Measurements from ENCODE around the gene MT1X.
"Not testable (repeated sequence)": the region's sequence is repeated elsewhere in the genome, so short reads cannot be mapped to it uniquely, and the experiment has no call there.

Gene MT1X

GRCh38 chr16:56709443-56710040 lies 27.3 kb downstream of the MT1X start:
- no peak for DNase-seq (ENCODE audit: low read depth in 1 of 2, low spot score in 1 of 2)

DNA sequence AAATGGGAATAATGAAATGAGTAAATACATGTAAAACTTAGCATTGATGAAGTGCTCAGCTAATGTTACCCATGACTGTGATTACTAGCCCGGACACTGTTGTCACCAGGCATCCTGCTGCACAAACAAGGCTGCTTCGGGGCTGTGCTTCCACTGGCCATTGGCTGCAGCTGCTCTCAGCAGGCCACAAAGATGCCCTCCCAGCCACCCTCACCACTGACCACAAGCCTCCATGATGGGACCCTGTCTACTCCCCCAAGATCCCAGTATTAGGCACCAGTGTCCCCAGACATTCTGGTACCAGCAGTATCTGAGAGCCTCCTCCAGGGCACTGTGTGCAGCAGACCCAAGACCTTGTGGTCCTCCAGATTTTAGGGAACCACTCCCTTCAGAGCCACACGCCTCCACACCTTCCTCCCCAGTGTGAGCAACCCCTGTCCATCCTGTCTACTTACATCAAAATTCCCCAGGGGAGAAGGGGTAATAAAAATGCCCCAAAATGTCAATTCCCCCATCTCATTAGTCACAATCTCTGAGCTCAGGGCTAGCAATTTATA lies 28.0 kb downstream of the MT1X start:
- no peak for DNase-seq (ENCODE audit: low read depth in 1 of 2, low spot score in 1 of 2)

GRCh38 chr16:56711862-56712261 lies 29.6 kb downstream of the MT1X start:
- no peak for DNase-seq (ENCODE audit: low read depth in 1 of 2, low spot score in 1 of 2)

DNA sequence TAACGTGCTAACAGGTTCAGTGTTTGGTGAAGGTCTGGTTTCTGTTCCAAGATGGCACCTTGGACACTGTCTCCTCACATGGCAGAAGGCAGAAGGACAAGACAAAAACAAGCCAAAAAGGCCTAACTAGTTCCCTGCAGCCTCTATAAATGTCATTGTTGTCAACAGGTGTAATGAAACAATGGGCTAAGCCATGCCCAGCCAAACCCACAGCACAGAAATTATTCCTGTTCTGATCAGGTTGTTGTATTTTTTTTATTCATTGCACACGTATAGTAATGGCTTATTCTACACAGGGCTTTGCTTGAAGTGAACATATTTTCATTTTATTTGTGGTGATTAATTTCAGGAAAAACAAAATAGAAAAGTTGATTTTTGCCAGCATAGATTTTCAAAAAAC lies 31.5 kb downstream of the MT1X start:
- no peak for DNase-seq (ENCODE audit: low read depth in 1 of 2, low spot score in 1 of 2)

DNA sequence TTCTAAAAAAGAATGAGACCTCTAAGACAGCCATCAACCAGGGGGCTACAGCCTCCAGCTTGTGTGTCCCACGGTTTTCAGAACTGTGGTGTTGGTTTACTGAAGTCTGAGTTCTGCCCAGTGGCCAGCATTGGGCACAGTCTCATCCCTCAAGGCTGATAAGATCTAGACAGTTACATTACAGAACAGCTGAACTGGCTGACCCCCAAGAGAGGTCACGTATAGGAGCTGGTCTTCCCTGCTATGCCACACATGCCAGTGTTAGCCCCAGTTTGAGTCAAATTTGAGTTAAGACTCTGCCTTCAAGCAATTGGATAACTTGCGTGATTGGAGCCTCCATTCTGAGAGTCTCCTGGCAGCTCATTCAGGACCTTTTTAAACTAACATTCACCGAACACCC lies 32.9 kb downstream of the MT1X start:
- DNase-seq (ENCODE audit: low read depth in 1 of 2, low spot score in 1 of 2): no peak

DNA sequence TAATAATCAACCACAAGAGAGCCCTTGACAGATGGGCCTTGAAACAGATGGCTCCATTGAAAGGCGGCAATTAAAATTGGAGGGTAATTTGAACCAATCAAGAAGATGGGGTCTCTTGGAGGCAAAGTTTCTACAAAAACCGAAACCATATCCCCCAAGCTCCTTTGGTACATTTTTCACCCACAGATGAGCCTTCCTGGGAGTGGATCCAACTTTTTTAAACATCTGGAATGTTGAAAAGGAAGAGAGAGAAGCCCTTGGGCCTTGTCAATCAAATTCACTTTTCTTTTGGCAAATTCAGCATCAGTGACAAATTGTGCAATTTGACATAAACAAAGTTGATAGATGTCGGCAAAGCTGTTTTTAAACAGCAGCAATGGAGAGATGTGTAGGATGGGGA lies 34.5 kb downstream of the MT1X start:
- no peak for DNase-seq (ENCODE audit: low read depth in 1 of 2, low spot score in 1 of 2)

GRCh38 chr16:56717532-56717931 lies 35.3 kb downstream of the MT1X start:
- DNase-seq (ENCODE audit: low read depth in 1 of 2, low spot score in 1 of 2): not testable (repeated sequence)

DNA sequence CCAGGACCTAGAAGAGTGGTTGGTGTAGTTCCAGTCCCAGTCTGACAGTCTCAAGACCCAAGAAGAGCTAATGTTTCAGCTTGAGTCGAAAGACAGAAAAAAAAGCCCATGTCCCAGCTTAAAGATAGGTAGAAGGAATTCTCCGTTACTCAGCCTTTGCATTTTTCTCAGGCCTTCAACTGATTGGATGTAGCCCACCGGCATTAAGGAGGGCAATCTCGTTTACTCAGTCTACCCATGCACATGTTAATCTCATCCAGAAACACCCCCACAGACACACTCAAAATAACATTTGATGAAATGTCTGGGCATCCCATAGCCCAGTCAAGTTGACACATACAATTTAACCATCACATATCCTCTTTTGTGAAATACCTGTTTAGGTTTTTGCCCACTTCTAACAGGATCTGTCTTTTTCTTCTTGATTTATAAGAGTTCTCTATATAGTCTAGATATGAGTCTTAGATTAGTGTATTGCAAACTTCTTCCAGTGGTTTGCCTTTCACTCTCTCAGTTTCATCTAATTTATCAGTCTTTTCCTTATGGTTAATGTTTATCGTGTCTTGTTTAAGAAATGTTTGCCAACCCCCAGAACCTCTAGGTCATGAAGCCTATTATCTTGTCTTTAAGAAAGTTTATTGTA lies 40.1 kb downstream of the MT1X start:
- DNase-seq (ENCODE audit: low read depth in 1 of 2, low spot score in 1 of 2): no peak

DNA sequence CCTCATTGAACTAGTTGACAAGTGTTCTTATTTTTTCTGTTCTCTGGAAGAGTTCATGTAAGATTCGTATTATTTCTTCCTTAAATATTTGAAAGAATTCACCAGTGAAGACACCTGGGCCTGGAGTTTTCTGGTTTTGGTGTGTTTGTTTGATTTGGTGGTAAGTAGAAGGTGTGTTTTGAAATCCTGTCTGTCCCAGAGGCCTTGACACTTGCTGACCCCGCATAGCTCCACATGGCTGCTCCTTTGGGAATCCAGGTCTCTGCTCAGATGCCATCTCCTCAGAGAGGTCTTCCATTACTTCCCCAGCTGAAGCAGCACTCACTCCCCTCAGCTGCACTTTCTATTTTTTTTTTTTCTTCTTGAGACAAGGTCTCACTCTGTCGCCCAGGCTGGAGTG lies 41.9 kb downstream of the MT1X start:
- DNase-seq (ENCODE audit: low read depth in 1 of 2, low spot score in 1 of 2): no peak

DNA sequence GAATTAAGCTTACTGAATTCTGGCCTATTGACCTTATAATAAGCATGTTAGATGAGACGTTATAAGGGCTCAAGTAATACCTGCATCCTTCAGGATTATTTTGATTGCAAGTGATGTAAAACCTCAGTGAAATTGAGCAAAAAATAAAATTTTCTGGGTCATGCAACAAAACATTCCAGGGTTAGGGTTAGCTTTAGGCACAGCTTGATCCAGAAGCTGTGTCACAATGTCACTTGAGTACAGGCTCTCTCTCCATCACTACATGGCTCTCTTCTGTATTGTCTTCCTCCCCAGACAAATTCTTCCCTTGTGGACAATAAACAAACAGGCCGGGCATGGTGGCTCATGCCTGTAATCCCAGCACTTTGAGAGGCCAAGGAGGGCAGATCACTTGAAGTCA lies 44.0 kb downstream of the MT1X start:
- no peak for DNase-seq (ENCODE audit: low read depth in 1 of 2, low spot score in 1 of 2)

GRCh38 chr16:56726926-56727325 lies 44.7 kb downstream of the MT1X start:
- no peak for DNase-seq (ENCODE audit: low read depth in 1 of 2, low spot score in 1 of 2)

GRCh38 chr16:56728027-56728426 lies 45.8 kb downstream of the MT1X start:
- no peak for DNase-seq (ENCODE audit: low read depth in 1 of 2, low spot score in 1 of 2)

DNA sequence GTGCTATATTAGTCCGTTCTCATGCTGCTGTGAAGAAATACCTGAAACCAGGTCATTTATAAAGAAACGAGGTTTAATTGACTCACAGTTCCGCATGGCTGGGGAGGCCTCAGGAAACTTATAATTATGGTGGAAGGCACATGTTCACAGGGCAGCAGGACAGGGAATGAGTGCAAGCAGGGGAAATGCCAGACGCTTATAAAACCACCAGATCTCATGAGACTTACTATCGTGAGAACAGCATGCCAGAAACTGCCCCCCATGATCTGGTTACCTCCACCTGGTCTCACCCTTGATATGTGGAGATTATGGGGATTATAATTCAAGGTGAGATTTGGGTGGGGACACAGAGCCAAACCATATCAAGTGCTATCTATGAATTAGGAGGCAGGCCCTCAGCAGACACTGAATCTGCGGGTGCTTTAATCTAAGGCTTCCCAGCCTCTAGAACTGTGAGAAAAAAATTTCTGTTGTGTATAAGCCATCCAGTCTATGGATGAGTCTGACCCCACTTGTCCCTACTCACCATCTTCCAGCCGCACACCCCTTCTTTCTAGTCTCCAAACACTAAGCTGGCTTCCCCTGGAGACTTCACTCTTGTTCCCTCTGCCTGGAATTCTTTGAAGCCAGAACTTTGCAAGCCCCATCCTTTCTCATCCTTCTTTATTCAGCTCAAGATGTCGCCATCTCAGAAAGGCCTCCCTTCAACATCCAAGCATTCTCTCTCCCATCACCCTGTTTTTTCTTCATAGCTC lies 46.9 kb downstream of the MT1X start:
- DNase-seq (ENCODE audit: low read depth in 1 of 2, low spot score in 1 of 2): no peak

DNA sequence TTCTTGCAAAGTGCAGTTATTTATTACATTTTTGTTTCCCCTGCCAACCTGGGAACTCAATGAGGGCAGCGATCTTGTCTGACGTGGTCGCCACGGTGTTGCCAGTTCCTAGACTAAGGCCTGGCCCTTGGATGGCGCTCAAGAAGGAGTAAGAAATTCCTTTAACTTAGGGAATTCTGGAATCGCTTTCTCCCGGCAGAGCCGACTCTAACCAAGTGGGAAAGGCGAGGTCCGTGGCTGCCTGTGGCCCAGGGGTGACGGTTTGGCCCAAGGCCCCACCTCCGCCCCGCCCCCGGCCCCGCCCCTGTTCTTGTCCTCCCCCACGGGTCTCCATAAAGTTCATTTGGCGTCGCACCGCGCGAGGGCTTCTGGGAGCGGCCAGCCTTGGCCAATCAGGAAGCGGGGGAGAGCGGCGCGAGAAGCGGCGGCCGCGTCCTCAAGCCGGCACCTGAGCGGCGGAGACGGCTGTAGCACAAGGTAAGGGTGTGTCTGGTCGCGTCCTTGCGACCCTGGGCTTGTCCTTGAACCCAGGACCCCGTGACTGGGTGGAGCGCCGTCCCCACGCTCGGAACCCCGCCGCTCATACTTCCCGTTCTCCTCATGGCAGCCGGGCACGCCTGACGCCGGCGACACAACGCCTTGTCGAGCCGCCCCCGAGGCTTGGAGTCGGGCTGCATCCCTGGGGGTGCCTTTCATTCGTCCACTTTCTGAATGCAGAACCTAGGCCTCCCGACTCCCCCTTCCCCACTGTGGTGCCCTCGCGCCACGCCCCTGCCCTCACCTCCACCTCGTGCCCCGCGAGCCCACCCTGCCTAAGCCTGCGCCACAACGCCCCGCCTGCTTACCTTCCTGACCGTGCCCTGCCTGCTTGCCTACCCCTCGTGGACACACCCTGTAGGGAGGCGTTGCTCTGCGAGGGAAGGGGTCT lies 47.7 kb downstream of the MT1X start, which contains the start of gene NUP93:
Gene NUP93 (plus strand): TSS at position 395 of the 928 bp plus-strand sequence. CDS start 18,119 bp downstream, outside the sequence.
- peak; percentile 75 to 86 for DNase-seq (ENCODE audit: low read depth in 1 of 2, low spot score in 1 of 2)

DNA sequence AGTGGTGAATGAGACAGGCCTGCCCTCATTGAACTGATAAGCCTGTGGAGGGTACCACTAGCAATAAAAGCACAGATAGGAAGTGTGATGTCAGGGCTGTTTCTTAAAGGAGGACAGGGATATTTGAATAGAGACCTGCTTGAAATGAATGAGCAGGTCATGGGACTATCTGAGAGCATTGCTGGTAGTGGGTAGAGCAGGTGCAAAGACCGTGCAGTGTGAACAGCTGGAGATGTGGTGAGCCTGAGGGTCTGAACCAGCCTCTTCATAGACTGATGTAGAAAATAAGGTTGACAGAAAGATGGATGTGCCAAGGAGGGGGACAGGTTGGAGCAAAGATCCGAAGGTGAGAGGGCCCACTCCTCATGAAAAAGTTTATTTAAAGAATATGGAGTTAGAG lies 50.1 kb downstream of the MT1X start:
- no peak for DNase-seq (ENCODE audit: low read depth in 1 of 2, low spot score in 1 of 2)

DNA sequence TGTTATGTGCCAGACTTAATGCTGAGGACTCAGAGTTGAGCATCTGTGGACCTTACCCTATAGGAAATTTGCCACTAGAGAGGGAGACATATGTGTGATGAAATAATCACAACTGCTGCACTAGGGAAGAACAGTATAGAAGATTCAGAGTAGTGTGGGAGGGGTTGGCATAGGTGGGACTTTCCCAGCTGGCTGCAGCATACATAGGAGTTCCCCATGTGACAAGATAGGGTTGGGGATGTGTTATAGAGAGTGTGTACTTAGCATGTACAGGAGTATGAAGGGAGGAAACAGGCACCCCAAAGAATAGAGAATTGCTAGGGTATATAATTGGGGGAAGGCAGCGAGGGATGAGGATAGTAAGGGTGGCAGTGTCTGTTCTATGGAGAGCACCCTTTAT lies 50.6 kb downstream of the MT1X start:
- DNase-seq (ENCODE audit: low read depth in 1 of 2, low spot score in 1 of 2): peak in 1 of 2 donors; percentile 45
